WTC11 (cell line): ENCODE data around the gene HPCAL1.

Experiments used
- FOXJ3 ChIP-seq: sonication (generic); formaldehyde crosslinking; IDR thresholded peaks from 2 replicates; pipeline ENCODE4 v1.9.0; 2021; ENCODE audit warnings: missing genetic modification reagents, mild to moderate bottlenecking, borderline replicate concordance
- FOXP1 ChIP-seq: sonication (generic); formaldehyde crosslinking; IDR thresholded peaks from 2 replicates; pipeline ENCODE4 v1.8.0; 2022; ENCODE audit warnings: missing genetic modification reagents, mild to moderate bottlenecking, moderate library complexity, borderline replicate concordance
- SMAD4 ChIP-seq: sonication (generic); formaldehyde crosslinking; IDR thresholded peaks from 2 replicates; pipeline ENCODE4 v1.8.0; 2022; ENCODE audit warnings: mild to moderate bottlenecking, missing genetic modification reagents
- SP1 ChIP-seq: sonication (generic); formaldehyde crosslinking; conservative IDR thresholded peaks from 2 replicates; pipeline ENCODE4 v1.8.1; 2022; ENCODE audit warnings: missing genetic modification reagents
- TCF7 ChIP-seq: sonication (generic); formaldehyde crosslinking; IDR thresholded peaks from 2 replicates; pipeline ENCODE4 v1.8.0; 2022; ENCODE audit warnings: mild to moderate bottlenecking, low read depth, missing genetic modification reagents, moderate library complexity
- TF ChIP-seq, protein P1 (sequence below): fragments of 200-600 bp; IDR thresholded peaks from 2 replicates; pipeline ENCODE4 v1.8.0; 2022; ENCODE audit warnings: antibody characterized with exemption
- TF ChIP-seq, protein P2 (sequence below): sonication (generic); formaldehyde crosslinking; IDR thresholded peaks from 2 replicates; pipeline ENCODE4 v1.8.1; 2022; ENCODE audit warnings: mild to moderate bottlenecking, missing genetic modification reagents, moderate library complexity, borderline replicate concordance

DNA sequence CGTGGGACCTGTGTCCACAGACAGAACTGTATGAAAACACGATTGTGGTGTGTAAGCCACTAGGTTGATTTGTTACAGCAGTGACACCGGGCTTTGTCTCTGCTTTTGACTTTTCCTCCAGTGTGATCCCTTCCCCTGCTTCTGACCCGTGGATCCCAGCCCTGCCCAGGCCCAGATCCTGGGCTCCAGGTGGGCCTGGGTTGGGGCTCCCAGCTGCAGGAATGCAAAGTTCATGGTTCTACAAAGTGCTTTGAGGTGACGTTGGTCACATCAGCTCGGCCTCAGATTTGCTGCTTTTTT is 26.8 kb downstream of the HPCAL1 start:
- TF ChIP-seq TCF7 (CRISPR knock-in tag) (no peak), FOXJ3 (CRISPR knock-in tag) (no peak), FOXP1 (CRISPR knock-in tag) (no peak), SP1 (CRISPR knock-in tag) (no peak), SMAD4 (CRISPR knock-in tag) (no peak)
- TF ChIP-seq, protein P1, sequence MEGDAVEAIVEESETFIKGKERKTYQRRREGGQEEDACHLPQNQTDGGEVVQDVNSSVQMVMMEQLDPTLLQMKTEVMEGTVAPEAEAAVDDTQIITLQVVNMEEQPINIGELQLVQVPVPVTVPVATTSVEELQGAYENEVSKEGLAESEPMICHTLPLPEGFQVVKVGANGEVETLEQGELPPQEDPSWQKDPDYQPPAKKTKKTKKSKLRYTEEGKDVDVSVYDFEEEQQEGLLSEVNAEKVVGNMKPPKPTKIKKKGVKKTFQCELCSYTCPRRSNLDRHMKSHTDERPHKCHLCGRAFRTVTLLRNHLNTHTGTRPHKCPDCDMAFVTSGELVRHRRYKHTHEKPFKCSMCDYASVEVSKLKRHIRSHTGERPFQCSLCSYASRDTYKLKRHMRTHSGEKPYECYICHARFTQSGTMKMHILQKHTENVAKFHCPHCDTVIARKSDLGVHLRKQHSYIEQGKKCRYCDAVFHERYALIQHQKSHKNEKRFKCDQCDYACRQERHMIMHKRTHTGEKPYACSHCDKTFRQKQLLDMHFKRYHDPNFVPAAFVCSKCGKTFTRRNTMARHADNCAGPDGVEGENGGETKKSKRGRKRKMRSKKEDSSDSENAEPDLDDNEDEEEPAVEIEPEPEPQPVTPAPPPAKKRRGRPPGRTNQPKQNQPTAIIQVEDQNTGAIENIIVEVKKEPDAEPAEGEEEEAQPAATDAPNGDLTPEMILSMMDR = no peak
- TF ChIP-seq, protein P2, sequence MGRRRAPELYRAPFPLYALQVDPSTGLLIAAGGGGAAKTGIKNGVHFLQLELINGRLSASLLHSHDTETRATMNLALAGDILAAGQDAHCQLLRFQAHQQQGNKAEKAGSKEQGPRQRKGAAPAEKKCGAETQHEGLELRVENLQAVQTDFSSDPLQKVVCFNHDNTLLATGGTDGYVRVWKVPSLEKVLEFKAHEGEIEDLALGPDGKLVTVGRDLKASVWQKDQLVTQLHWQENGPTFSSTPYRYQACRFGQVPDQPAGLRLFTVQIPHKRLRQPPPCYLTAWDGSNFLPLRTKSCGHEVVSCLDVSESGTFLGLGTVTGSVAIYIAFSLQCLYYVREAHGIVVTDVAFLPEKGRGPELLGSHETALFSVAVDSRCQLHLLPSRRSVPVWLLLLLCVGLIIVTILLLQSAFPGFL (CRISPR knock-in tag) = no peak
